Tibial nerve (tissue), 4 donors: ENCODE data around the gene ZNF223. TPM values are rescaled to one million over a fixed set of nuclear protein-coding genes. Genes with fewer than 3 reads are reported as not detected.

Source experiments
- DNase-seq, 2 donors: peaks; one replicate each; pipeline ENCODE4 v3.0.0-alpha.2; 2019; ENCODE audit warnings: low spot score in 2 of 2
- H3K27ac ChIP-seq, 4 donors: fragments of 200-600 bp; sonication (generic) in 3 of 4; one replicate each; pipeline ENCODE4 v1.5.1; 2017 to 2019; ENCODE audit warnings: mild to moderate bottlenecking in 1 of 4
- H3K27me3 ChIP-seq, 2 donors: fragments of 200-600 bp; sonication (generic) in 1 of 2; one replicate each; pipeline versions ENCODE4 v1.5.1 to v1.6.0; 2017 to 2019
- H3K36me3 ChIP-seq, 3 donors: fragments of 200-600 bp; sonication (generic); one replicate each; pipeline ENCODE4 v1.5.1; 2018 to 2019
- H3K4me1 ChIP-seq, 4 donors: fragments of 200-600 bp; sonication (generic) in 3 of 4; one replicate each; pipeline ENCODE4 v1.5.1; 2017 to 2019
- H3K4me3 ChIP-seq, 4 donors: fragments of 200-600 bp; sonication (generic) in 3 of 4; one replicate each; pipeline ENCODE4 v1.5.1; 2017 to 2019; ENCODE audit warnings: mild to moderate bottlenecking in 1 of 4, moderate library complexity in 1 of 4
- H3K9me3 ChIP-seq, 4 donors: fragments of 200-600 bp; sonication (generic) in 3 of 4; one replicate each; pipeline ENCODE4 v1.5.1; 2017 to 2019
- EP300 ChIP-seq, 2 donors: sonication (generic); formaldehyde crosslinking; IDR thresholded peaks; one replicate each; pipeline ENCODE4 v1.6.1; 2017; ENCODE audit warnings: antibody characterized with exemption in 2 of 2, mild to moderate bottlenecking in 1 of 2
- POLR2A ChIP-seq, 2 donors: fragments of 450-650 bp; IDR thresholded peaks; one replicate each; pipeline ENCODE4 v1.6.1; 2017; ENCODE audit warnings: antibody characterized with exemption in 2 of 2, mild to moderate bottlenecking in 2 of 2, moderate library complexity in 2 of 2
- WGBS, 2 donors: methylation state at CpG; one replicate each; pipeline ENCODE4 v1.1.5; 2018; 5-methylcytosine and 5-hydroxymethylcytosine counted together
- small RNA-seq: library from RNA; depleted of rRNA; stranded (forward); fragments of <200 nt; gene quantifications from one replicate; pipeline ENCODE3, GENCODE V24; 2016
- total RNA-seq, 4 donors: library from RNA; depleted of rRNA; stranded (reverse); fragments of >200 nt; gene quantifications; one replicate each; pipeline ENCODE4 v1.1.0, GENCODE V29; 2016
- TF ChIP-seq, protein P1 (sequence below), 5 experiments: fragments of 200-600 bp in 3 of 5; fragments of 450-650 bp in 2 of 5; sonication (generic) in 3 of 5; IDR thresholded peaks; one replicate each; pipeline ENCODE4 v1.5.1; 2016 to 2019; ENCODE audit warnings: antibody characterized with exemption in 5 of 5, mild to moderate bottlenecking in 3 of 5, moderate library complexity in 2 of 5

The ZNF223 gene
- total RNA-seq, 4 donors from 2014 or later = 1.7 to 7.3 (median 5.3) TPM

DNA sequence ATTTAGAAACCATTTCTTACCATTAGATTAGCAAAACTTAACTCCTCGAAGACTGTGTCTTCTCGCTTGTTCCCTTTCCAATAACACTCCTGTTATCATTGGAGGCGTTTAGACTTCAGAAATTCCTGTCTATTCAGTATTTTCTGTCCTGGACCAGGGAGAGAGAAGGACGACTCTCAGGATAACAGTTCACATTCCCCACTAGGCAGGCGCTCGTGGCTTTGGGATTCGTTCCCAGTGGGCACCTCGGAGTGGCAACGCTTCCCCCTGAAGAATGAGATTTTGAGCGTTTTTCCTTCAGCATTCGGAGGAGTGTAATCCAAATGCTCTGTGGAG, 60.9 kb downstream of the ZNF223 start:
- no peaks in the 10 kb centered on the region for H3K27me3 ChIP-seq
- DNase-seq = no peak
- 0% methylated on average over 11 of the region's 11 CpGs for whole genome bisulfite sequencing, 2 donors
- H3K4me3 ChIP-seq = peak overlapping the region; percentile 44 to 90 (median 64)
- peaks cover 0 to 24% (median 16%) of the 10 kb centered on the region in 4 donors for H3K4me1 ChIP-seq
- peaks cover 0 to 50% (median 5%) of the 10 kb centered on the region in 3 donors for H3K36me3 ChIP-seq
- TF ChIP-seq POLR2A (IDR thresholded peaks at IDR 0.05) = no peak
- TF ChIP-seq, protein P1, sequence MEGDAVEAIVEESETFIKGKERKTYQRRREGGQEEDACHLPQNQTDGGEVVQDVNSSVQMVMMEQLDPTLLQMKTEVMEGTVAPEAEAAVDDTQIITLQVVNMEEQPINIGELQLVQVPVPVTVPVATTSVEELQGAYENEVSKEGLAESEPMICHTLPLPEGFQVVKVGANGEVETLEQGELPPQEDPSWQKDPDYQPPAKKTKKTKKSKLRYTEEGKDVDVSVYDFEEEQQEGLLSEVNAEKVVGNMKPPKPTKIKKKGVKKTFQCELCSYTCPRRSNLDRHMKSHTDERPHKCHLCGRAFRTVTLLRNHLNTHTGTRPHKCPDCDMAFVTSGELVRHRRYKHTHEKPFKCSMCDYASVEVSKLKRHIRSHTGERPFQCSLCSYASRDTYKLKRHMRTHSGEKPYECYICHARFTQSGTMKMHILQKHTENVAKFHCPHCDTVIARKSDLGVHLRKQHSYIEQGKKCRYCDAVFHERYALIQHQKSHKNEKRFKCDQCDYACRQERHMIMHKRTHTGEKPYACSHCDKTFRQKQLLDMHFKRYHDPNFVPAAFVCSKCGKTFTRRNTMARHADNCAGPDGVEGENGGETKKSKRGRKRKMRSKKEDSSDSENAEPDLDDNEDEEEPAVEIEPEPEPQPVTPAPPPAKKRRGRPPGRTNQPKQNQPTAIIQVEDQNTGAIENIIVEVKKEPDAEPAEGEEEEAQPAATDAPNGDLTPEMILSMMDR (IDR thresholded peaks at IDR 0.05) = no peak
- TF ChIP-seq EP300 (IDR thresholded peaks at IDR 0.05) = no peak
- H3K27ac ChIP-seq = peak overlapping the region in 2 of 4 donors; percentile 25 to 72
- H3K9me3 ChIP-seq = peaks cover 0 to 44% (median 10%) of the 10 kb centered on the region in 4 donors

DNA sequence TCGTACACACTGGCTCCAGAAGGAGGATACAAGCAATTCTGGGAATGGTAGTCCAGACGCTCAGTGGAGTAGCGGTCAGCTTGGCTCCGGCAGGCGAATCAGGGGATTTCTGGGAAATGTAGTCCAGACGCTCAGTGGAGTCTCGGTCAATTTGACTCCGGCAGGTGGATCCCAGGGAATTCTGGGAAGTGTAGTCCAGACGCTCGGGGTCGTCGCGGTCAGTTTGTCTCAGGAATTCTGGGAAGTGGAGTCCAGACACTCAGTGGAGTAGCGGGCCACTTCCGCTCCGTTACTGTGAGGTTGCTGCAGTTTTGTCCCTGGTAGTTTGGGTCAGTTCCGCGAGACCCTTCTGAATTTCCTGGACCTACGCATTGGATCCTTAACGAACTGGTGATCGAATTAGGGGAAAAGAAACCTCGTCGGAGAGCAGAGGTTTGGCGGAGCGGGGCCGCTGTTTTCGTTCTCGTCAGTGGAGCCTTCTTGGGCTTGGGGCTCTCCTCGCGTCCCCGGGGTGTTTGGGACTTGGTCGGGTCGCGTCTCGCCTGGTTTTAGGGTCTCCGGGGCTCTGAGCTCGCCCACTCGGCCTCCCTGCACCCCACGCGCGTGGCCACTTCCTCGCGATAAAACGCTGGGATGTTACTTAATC, 61.4 kb downstream of the ZNF223 start, which contains the start of gene ZNF225:
Gene ZNF225 (plus strand): TSS at position 262 of the 646 bp plus-strand sequence. CDS start 2,429 bp downstream, outside the sequence.
- Histone ChIP-seq H3K27ac (peak within 1 kb of the TSS in 3 of 4 donors; percentile 58 to 72 (median 61)), H3K9me3 (peaks cover 0 to 39% (median 8%) of the 10 kb centered on the region in 4 donors), H3K36me3 (peaks cover 0 to 50% (median 5%) of the 10 kb centered on the region in 3 donors), H3K4me1 (peaks cover 0 to 24% (median 16%) of the 10 kb centered on the region in 4 donors), H3K27me3 (no peaks in the 10 kb centered on the region), H3K4me3 (peak within 1 kb of the TSS; percentile 44 to 90 (median 64))
- peak; percentile 90 to 94 for DNase-seq
- 0 to 2% methylated on average over 35 to 44 of the region's 44 CpGs for WGBS, 2 donors
- peak; percentile 26 to 91 for TF ChIP-seq EP300 (IDR thresholded peaks at IDR 0.05)
- peak in 1 of 2 donors; percentile 22 for TF ChIP-seq POLR2A (IDR thresholded peaks at IDR 0.05)
- TF ChIP-seq, protein P1 (IDR thresholded peaks at IDR 0.05) = peak in 1 of 5 experiments; percentile 43

DNA sequence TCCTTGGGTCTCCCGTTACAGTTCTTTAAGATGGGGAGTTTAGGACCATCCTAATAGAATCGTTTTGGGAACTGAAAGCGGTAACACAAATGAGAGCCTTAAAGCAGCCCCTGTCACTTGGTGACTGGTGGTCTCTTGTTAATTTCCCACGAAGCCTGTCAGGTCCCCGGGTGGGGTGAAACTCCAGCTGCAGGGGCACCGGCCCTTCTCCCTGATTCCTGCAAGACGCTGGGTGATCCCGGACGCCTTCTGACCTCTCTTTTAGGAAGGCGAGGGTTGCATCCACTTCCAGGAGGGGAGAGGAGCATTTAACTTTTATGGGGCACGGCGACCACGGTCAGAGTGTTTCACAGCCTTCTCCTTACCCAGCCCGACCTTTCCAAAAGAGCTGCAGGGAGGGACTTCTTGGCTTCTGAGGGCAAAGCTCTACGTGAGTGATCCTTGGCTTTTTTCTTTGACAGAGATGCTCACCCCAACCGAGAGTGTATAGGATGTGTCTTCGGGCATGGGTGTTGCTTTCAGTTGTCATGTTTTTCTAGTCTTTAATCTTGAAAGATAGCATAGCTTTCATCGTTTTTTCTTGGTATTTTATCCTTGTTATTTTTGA, 62.1 kb downstream of the ZNF223 start:
- H3K27ac ChIP-seq = peak overlapping the region in 3 of 4 donors; percentile 58 to 72 (median 61)
- peaks cover 0 to 50% (median 5%) of the 10 kb centered on the region in 3 donors for H3K36me3 ChIP-seq
- H3K9me3 ChIP-seq = peaks cover 0 to 33% (median 5%) of the 10 kb centered on the region in 4 donors
- TF ChIP-seq EP300 (IDR thresholded peaks at IDR 0.05) = no peak
- TF ChIP-seq, protein P1 (IDR thresholded peaks at IDR 0.05) = no peak
- no peak for TF ChIP-seq POLR2A (IDR thresholded peaks at IDR 0.05)
- WGBS, 2 donors = 2 to 5% methylated on average over 16 to 18 of the region's 18 CpGs
- no peaks in the 10 kb centered on the region for H3K27me3 ChIP-seq
- no peak for DNase-seq
- H3K4me1 ChIP-seq = peaks cover 0 to 24% (median 16%) of the 10 kb centered on the region in 4 donors
- H3K4me3 ChIP-seq = peak overlapping the region; percentile 44 to 90 (median 64)

Small RNA genes within 50 kb of the gene (small RNA-seq; reads per million reads assigned to genes)
- not detected for gene RNU6-902P

Other genes starting within 250 kb of the ZNF223 start
- 1 to 10 TPM in 1 of 4 donors, under 1 TPM in 3; 0.39 to 2.1 (median 0.53) TPM for gene LYPD5, start 249.6 kb upstream of the ZNF223 start, total RNA-seq
- gene ZNF283, start 224.7 kb upstream of the ZNF223 start, total RNA-seq = 10 to 100 TPM in 2 of 4 donors, 1 to 10 TPM in 2; 4.2 to 12.3 (median 10.4) TPM
- 1 to 10 TPM in 3 of 4 donors, under 1 TPM in 1; 0.90 to 3.7 (median 1.1) TPM for gene ZNF404, start 168.1 kb upstream of the ZNF223 start, total RNA-seq
- 10 to 100 TPM in 3 of 4 donors, 1 to 10 TPM in 1; 8.7 to 26.9 (median 17.7) TPM for gene ZNF45, start 116.8 kb upstream of the ZNF223 start, total RNA-seq
- 1 to 10 TPM; 3.6 to 7.3 (median 6.5) TPM for gene ZNF221, start 100.8 kb upstream of the ZNF223 start, total RNA-seq
- 1 to 10 TPM; 4.2 to 7.2 (median 5.1) TPM for gene ZNF155, start 67.8 kb upstream of the ZNF223 start, total RNA-seq
- 1 to 10 TPM; 3.9 to 5.3 (median 5.2) TPM for gene ZNF230, start 49.1 kb upstream of the ZNF223 start, total RNA-seq
- 1 to 10 TPM; 2.0 to 7.3 (median 2.1) TPM for gene ZNF222, start 26.7 kb upstream of the ZNF223 start, total RNA-seq
- gene ZNF284, start 20.1 kb downstream of the ZNF223 start, total RNA-seq = 1 to 10 TPM; 1.8 to 3.1 (median 2.0) TPM
- gene ZNF224, start 42.3 kb downstream of the ZNF223 start, total RNA-seq = 10 to 100 TPM; 16.2 to 34.1 (median 28.4) TPM
- 10 to 100 TPM in 1 of 4 donors, 1 to 10 TPM in 3; 1.8 to 10.1 (median 4.6) TPM for gene ZNF225, start 61.4 kb downstream of the ZNF223 start, total RNA-seq
- 1 to 10 TPM; 6.9 to 7.9 (median 7.1) TPM for gene ZNF234, start 89.5 kb downstream of the ZNF223 start, total RNA-seq
- 10 to 100 TPM; 18.0 to 29.1 (median 23.3) TPM for gene ZNF226, start 113.1 kb downstream of the ZNF223 start, total RNA-seq
- gene ZNF227, start 160.5 kb downstream of the ZNF223 start, total RNA-seq = 10 to 100 TPM in 3 of 4 donors, 1 to 10 TPM in 1; 8.1 to 22.0 (median 14.3) TPM
- 1 to 10 TPM in 1 of 4 donors, under 1 TPM in 2, not detected in 1; 0.44 to 1.2 (median 0.63) TPM for gene ZNF233, start 207.8 kb downstream of the ZNF223 start, total RNA-seq